HG03095 (cell line): ENCODE data around the gene DUSP9.

Experiments
- ATAC-seq: cut with Tn5 transposase; IDR thresholded peaks from one replicate; pipeline ENCODE4 v1.9.1; 2021; ENCODE audit warnings: moderate library complexity; ENCODE audit not compliant: unreplicated experiment

The DUSP9 gene

DNA sequence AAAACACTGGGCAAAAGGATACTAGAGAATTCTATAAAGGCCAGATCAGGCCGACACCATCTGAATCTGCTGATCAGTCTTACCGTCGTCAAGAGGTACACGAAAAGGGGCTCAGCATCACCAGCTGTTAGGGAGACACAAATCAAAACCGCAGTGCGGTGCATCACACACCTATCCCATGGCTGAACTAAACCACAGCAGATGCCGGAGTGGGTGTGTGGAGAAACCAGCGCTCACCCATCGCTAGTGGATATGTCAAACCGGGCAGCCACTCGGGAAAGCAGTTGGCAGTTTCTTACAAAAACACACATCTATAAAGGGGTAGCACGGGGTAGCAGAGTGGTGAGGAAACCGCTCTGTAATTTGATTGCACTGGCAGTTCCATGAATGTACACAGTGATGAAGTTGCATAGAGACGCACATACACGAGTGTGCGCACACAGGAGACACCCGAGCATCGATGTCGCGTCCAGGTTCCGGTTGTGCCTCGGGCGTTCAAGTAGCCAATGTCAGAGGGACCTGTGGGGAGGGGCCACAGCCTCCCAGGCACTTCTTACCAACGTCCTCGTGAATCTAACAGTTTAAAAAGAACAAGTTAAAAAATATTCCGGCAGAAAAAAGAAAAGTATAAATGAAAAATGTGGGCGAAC lies 24.9 kb upstream of the DUSP9 start:
- no peak for ATAC-seq

DNA sequence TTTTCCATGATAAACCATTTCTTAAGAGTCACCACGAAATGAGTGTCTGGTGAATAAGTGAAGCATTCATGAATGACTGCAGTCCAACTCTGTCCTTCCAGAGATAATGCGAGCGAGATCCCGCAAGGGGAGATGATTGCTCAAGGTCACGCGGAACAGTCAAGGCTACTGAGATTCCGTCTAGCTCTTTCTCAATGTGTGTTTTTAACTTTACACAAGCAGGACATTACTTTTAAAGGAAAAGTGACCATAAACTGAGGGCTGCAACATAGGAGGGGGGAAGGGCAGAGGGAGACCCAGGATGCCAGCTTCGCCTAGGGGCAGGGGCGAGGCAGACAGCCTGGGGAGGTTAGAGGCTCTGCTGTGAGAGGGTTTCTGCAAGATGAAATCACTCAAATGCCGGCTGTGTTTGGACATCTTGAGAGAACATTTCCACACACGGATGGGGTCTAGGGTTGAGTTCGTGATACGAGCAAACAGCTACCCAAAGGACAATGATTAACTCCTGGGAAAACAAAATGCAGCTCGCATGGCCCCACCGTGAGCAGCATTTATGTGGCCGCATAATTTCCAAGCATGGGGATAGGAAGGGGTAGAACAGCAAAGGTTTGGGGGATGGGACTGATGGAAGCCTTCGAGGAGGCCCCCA lies 24.2 kb upstream of the DUSP9 start:
- no peak for ATAC-seq

- no peak for ATAC-seq
These were observed 23.5 kb upstream of the DUSP9 start for GRCh38 chrX:153623310-153624029.

- no peak for ATAC-seq
These were observed 22.6 kb upstream of the DUSP9 start for GRCh38 chrX:153624196-153625091.

GRCh38 chrX:153625271-153626024 lies 21.6 kb upstream of the DUSP9 start:
- ATAC-seq = no peak

DNA sequence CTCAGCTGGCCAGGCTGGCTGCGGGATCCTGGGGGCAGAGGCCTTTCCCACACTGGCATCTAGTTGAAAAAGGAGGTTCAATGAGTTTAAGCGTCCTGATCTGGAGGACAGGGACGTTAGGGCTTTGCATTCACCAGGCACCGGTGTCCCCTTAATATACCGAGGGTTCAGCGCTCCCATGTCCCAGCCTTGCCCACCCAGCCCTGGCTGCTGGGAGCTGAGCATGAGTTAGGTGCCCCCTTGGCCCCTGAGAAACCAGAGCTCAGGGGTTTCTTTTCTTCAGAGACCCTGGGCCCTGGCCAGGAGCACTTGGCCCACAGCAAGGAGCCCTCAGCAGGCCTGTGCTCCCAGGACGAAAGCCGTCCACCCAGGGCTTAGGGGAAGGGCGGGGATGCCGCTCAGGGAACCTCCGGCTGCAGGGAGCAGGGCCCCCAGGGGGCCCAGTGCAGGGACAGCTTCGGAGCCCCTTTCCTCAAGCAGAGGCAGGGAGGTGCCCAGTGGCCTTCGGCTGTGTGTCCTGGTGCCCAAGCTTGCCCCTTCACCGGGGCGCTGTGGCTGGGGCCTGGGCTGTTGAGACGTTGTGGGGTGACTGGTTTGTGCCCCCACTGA lies 20.9 kb upstream of the DUSP9 start:
- no peak for ATAC-seq

- ATAC-seq = no peak
These were observed 19.9 kb upstream of the DUSP9 start for GRCh38 chrX:153626863-153627674.

GRCh38 chrX:153627675-153628111 lies 19.3 kb upstream of the DUSP9 start:
- no peak for ATAC-seq

DNA sequence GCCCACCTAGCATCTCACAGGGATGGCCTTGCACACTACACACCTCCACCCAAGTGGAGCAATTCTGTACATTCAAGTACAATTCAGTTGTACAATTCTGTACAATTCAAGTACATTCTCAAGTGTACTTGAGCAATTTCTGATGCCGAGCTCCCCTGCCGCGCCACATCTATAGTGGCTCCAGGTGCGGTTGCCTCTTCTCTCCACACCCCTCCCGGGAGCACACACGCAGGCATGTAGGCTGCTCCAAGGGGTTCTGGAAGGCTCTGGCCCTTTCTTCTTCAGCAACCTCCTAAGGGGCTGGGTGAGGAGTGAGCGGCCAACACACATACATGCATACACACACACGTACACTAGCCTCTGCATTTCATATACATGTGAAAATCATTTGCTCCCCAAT lies 18.9 kb upstream of the DUSP9 start:
- ATAC-seq = no peak

GRCh38 chrX:153628665-153629064 lies 18.3 kb upstream of the DUSP9 start:
- no peak for ATAC-seq

DNA sequence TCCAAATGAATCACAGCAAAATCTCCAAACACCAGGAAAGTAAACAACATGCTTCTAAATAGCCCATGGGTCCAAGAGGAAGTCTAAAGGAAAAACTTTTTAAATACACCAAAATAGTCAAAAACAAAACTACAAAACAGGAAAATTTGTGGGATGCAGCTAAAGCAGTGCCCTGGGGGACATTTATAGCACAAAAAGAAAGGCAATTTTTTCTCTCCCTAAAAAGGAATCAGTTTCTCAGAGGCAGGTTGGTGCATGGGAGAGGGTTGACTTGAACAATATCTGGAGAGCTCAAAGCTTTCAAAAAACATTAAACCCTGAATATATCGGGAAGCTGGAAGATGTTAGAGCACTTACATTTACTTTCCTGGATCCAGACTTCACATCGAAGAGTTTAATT lies 15.7 kb upstream of the DUSP9 start:
- no peak for ATAC-seq

- ATAC-seq = no peak
These were observed 15.0 kb upstream of the DUSP9 start for GRCh38 chrX:153631907-153632594.

- ATAC-seq = no peak
These were observed 14.4 kb upstream of the DUSP9 start for GRCh38 chrX:153632595-153632946.

GRCh38 chrX:153633048-153633447 lies 14.0 kb upstream of the DUSP9 start:
- ATAC-seq = no peak

- ATAC-seq = no peak
These were observed 13.3 kb upstream of the DUSP9 start for GRCh38 chrX:153633607-153634180.

- ATAC-seq = no peak
These were observed 12.8 kb upstream of the DUSP9 start for GRCh38 chrX:153634236-153634635.

DNA sequence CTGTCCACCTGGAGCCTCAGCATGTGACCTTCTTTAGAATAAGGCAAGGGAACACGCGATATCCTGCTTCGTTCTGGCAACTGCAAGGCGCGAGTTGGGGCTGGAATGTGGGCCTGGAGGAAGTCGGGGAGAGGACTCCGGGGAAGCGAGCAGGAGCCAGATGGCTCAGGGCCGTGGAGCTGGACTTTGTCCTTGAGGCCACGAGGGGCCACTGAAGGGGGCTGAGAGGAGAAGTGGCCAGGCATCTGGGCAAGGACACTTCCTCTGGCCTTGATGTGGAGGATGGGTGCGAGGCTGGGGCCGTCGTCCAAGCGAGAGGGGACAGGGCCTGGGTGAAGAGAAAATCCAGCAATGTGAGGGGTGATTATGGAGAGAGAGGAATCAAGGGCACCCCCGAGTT lies 12.2 kb upstream of the DUSP9 start:
- ATAC-seq = no peak

- no peak for ATAC-seq
These were observed 11.6 kb upstream of the DUSP9 start for GRCh38 chrX:153635388-153635787.
